Left ventricle myocardium inferior (tissue), 1 donor: ENCODE results near the gene DENND1A. TPM values are rescaled to one million over a fixed set of nuclear protein-coding genes. Genes with fewer than 3 reads are reported as not detected.

ENCODE experiments used
- DNase-seq: peaks from one replicate; pipeline ENCODE4 v3.0.0-alpha.2; 2020
- H3K27ac ChIP-seq: fragments of 200-600 bp; replicated peaks from 2 replicates; pipeline ENCODE4 v1.8.0; 2021
- H3K27me3 ChIP-seq: fragments of 200-600 bp; 2 replicates; pipeline ENCODE4 v1.8.0; 2021; ENCODE audit warnings: low read depth
- H3K36me3 ChIP-seq: fragments of 200-600 bp; 2 replicates; pipeline ENCODE4 v1.8.0; 2021
- H3K4me1 ChIP-seq: fragments of 200-600 bp; 2 replicates; pipeline ENCODE4 v1.8.0; 2021
- H3K4me3 ChIP-seq: fragments of 200-600 bp; 2 replicates; pipeline ENCODE4 v1.8.0; 2021; ENCODE audit warnings: mild to moderate bottlenecking, moderate library complexity
- H3K9me3 ChIP-seq: fragments of 200-600 bp; replicated peaks from 2 replicates; pipeline ENCODE4 v1.8.0; 2021
- CTCF ChIP-seq: fragments of 200-600 bp; IDR thresholded peaks from 2 replicates; pipeline ENCODE4 v1.8.0; 2021; ENCODE audit warnings: antibody characterized with exemption, mild to moderate bottlenecking, borderline replicate concordance
- intact Hi-C: fragments of 100-400 bp; cut with micrococcal nuclease; formaldehyde crosslinking; loops from one replicate; pipeline ENCODE4 v1.11.0; 2022
- total RNA-seq: library from RNA; stranded (reverse); fragmentation: NEBNext Ultra II Directional; extraction: Animal tissue kit (Norgen Biotek cat#: 25700); gene quantifications from one replicate; pipeline ENCODE4 v1.2.1, GENCODE V29; 2021
- donor health status: DM: no; HTN: yes; CAD: no; lungs with severe emphysema.

DENND1A gene
- total RNA-seq, 1 donor from 2014 or later = 12.2 TPM

- no peak for TF ChIP-seq CTCF
- no peaks in the 10 kb centered on the region for H3K9me3 ChIP-seq
- H3K4me3 ChIP-seq = no peak overlapping the region
- H3K27ac ChIP-seq = no peak overlapping the region
- intact Hi-C loops = no loop called here
- H3K36me3 ChIP-seq = peaks cover 7% of the 10 kb centered on the region
- H3K27me3 ChIP-seq = no peaks in the 10 kb centered on the region
- DNase-seq = no peak
- no peaks in the 10 kb centered on the region for H3K4me1 ChIP-seq
Measured at GRCh38 chr9:123654218-123654993, 275.5 kb downstream of the DENND1A start.

- Histone ChIP-seq H3K27ac (no peak overlapping the region), H3K4me1 (no peaks in the 10 kb centered on the region), H3K36me3 (peaks cover 8% of the 10 kb centered on the region), H3K9me3 (no peaks in the 10 kb centered on the region), H3K4me3 (no peak overlapping the region), H3K27me3 (no peaks in the 10 kb centered on the region)
- intact Hi-C loops = no loop called here
- no peak for TF ChIP-seq CTCF
- no peak for DNase-seq
Measured at GRCh38 chr9:123652416-123652815, 277.5 kb downstream of the DENND1A start.

- Histone ChIP-seq H3K4me3 (no peak overlapping the region), H3K27me3 (no peaks in the 10 kb centered on the region), H3K36me3 (peaks cover 13% of the 10 kb centered on the region), H3K27ac (no peak overlapping the region), H3K9me3 (no peaks in the 10 kb centered on the region), H3K4me1 (no peaks in the 10 kb centered on the region)
- no peak for DNase-seq
- intact Hi-C loops = no loop called here
- TF ChIP-seq CTCF = no peak
Measured at GRCh38 chr9:123651871-123652270, 278.1 kb downstream of the DENND1A start.

GRCh38 chr9:123651273-123651672 is 278.7 kb downstream of the DENND1A start:
- no peak for TF ChIP-seq CTCF
- H3K4me3 ChIP-seq = no peak overlapping the region
- H3K36me3 ChIP-seq = peaks cover 15% of the 10 kb centered on the region
- intact Hi-C loops = no loop called here
- no peak for DNase-seq
- no peaks in the 10 kb centered on the region for H3K4me1 ChIP-seq
- no peak overlapping the region for H3K27ac ChIP-seq
- H3K27me3 ChIP-seq = no peaks in the 10 kb centered on the region
- no peaks in the 10 kb centered on the region for H3K9me3 ChIP-seq

- Histone ChIP-seq H3K27ac (no peak overlapping the region), H3K4me1 (no peaks in the 10 kb centered on the region), H3K27me3 (no peaks in the 10 kb centered on the region), H3K9me3 (no peaks in the 10 kb centered on the region), H3K36me3 (peaks cover 15% of the 10 kb centered on the region), H3K4me3 (no peak overlapping the region)
- TF ChIP-seq CTCF = no peak
- DNase-seq = no peak
- intact Hi-C loops = no loop called here
Measured at GRCh38 chr9:123649909-123650308, 280.0 kb downstream of the DENND1A start.
